Memory B cell (primary cell): ENCODE measurements around the gene SLK.

Experiments
- ATAC-seq: fragments of 150-1000 bp; cut with Tn5 transposase; 2 replicates; pipeline ENCODE4 v1.10.0; 2021; ENCODE audit warnings: low read depth, mild to moderate bottlenecking, moderate library complexity
- DNase-seq, 2 donors: peaks; one replicate each; pipeline ENCODE4 v3.0.0; 2022; ENCODE audit warnings: low spot score in 2 of 2
- H3K27ac Mint-ChIP-seq: one replicate; pipeline ENCODE4 v1.8.0; 2022; ENCODE audit warnings: mild to moderate bottlenecking, moderate library complexity, mixed read lengths
- H3K27me3 Mint-ChIP-seq: one replicate; pipeline ENCODE4 v1.8.0; 2022; ENCODE audit warnings: mixed read lengths
- H3K36me3 Mint-ChIP-seq: one replicate; pipeline ENCODE4 v1.8.0; 2022; ENCODE audit warnings: mild to moderate bottlenecking, mixed read lengths
- H3K4me1 Mint-ChIP-seq: one replicate; pipeline ENCODE4 v1.8.0; 2022; ENCODE audit warnings: mixed read lengths
- H3K4me3 Mint-ChIP-seq: one replicate; pipeline ENCODE4 v1.8.0; 2022; ENCODE audit warnings: mild to moderate bottlenecking, moderate library complexity, mixed read lengths
- H3K9me3 Mint-ChIP-seq: one replicate; pipeline ENCODE4 v1.8.0; 2022; ENCODE audit warnings: mixed read lengths

The SLK gene

GRCh38 chr10:104049504-104050250, 82.7 kb downstream of the SLK start:
- DNase-seq (no peak), ATAC-seq (no peak)
- H3K4me3 Mint-ChIP-seq: no peak overlapping the region

GRCh38 chr10:104052431-104052830, 85.5 kb downstream of the SLK start:
- Mint-ChIP-seq H3K36me3 (no peaks in the 10 kb centered on the region), H3K27ac (no peak overlapping the region), H3K27me3 (peaks cover 7% of the 10 kb centered on the region), H3K4me1 (no peaks in the 10 kb centered on the region), H3K4me3 (no peak overlapping the region), H3K9me3 (no peaks in the 10 kb centered on the region)
- ATAC-seq (no peak), DNase-seq (no peak)

More at GRCh38 chr10:104049504-104050250, 82.7 kb downstream of the SLK start:
- no peak overlapping the region for H3K27ac Mint-ChIP-seq
- H3K27me3 Mint-ChIP-seq: peaks cover 15% of the 10 kb centered on the region
- no peaks in the 10 kb centered on the region for H3K4me1 Mint-ChIP-seq
- no peaks in the 10 kb centered on the region for H3K9me3 Mint-ChIP-seq
- H3K36me3 Mint-ChIP-seq: no peaks in the 10 kb centered on the region

- Mint-ChIP-seq H3K4me1 (no peaks in the 10 kb centered on the region), H3K4me3 (no peak overlapping the region), H3K36me3 (no peaks in the 10 kb centered on the region), H3K27ac (no peak overlapping the region), H3K9me3 (no peaks in the 10 kb centered on the region), H3K27me3 (peaks cover 4% of the 10 kb centered on the region)
- DNase-seq: no peak
- no peak for ATAC-seq
Measured at GRCh38 chr10:104053201-104053600, 86.3 kb downstream of the SLK start.

GRCh38 chr10:104054430-104054829, 87.5 kb downstream of the SLK start:
- no peak overlapping the region for H3K27ac Mint-ChIP-seq
- no peak for DNase-seq

GRCh38 chr10:104056619-104057273, 89.8 kb downstream of the SLK start:
- peaks cover 4% of the 10 kb centered on the region for H3K27me3 Mint-ChIP-seq

More at GRCh38 chr10:104054430-104054829, 87.5 kb downstream of the SLK start:
- H3K4me3 Mint-ChIP-seq: no peak overlapping the region
- no peak for ATAC-seq
- H3K4me1 Mint-ChIP-seq: peaks cover 2% of the 10 kb centered on the region
- H3K36me3 Mint-ChIP-seq: no peaks in the 10 kb centered on the region
- peaks cover 3% of the 10 kb centered on the region for H3K27me3 Mint-ChIP-seq
- H3K9me3 Mint-ChIP-seq: no peaks in the 10 kb centered on the region

GRCh38 chr10:104057717-104058116, 90.8 kb downstream of the SLK start:
- Mint-ChIP-seq H3K9me3 (no peaks in the 10 kb centered on the region), H3K4me1 (peaks cover 2% of the 10 kb centered on the region), H3K27me3 (peaks cover 4% of the 10 kb centered on the region), H3K27ac (no peak overlapping the region), H3K36me3 (no peaks in the 10 kb centered on the region), H3K4me3 (no peak overlapping the region)
- ATAC-seq (no peak), DNase-seq (no peak)

More at GRCh38 chr10:104056619-104057273, 89.8 kb downstream of the SLK start:
- DNase-seq: no peak
- no peak overlapping the region for H3K27ac Mint-ChIP-seq
- ATAC-seq: no peak
- H3K9me3 Mint-ChIP-seq: no peaks in the 10 kb centered on the region
- H3K4me1 Mint-ChIP-seq: peaks cover 2% of the 10 kb centered on the region
- H3K4me3 Mint-ChIP-seq: no peak overlapping the region
- H3K36me3 Mint-ChIP-seq: no peaks in the 10 kb centered on the region

GRCh38 chr10:104059364-104059763, 92.4 kb downstream of the SLK start:
- H3K4me1 Mint-ChIP-seq: peaks cover 2% of the 10 kb centered on the region
- DNase-seq: no peak
- H3K36me3 Mint-ChIP-seq: no peaks in the 10 kb centered on the region
- ATAC-seq: no peak
- no peak overlapping the region for H3K4me3 Mint-ChIP-seq
- peaks cover 6% of the 10 kb centered on the region for H3K27me3 Mint-ChIP-seq
- no peak overlapping the region for H3K27ac Mint-ChIP-seq
- H3K9me3 Mint-ChIP-seq: no peaks in the 10 kb centered on the region

- H3K4me1 Mint-ChIP-seq: peaks cover 2% of the 10 kb centered on the region
- H3K27ac Mint-ChIP-seq: no peak overlapping the region
- DNase-seq (no peak), ATAC-seq (no peak)
- H3K27me3 Mint-ChIP-seq: peaks cover 10% of the 10 kb centered on the region
- H3K36me3 Mint-ChIP-seq: no peaks in the 10 kb centered on the region
- no peaks in the 10 kb centered on the region for H3K9me3 Mint-ChIP-seq
- H3K4me3 Mint-ChIP-seq: no peak overlapping the region
Measured at GRCh38 chr10:104061196-104061595, 94.3 kb downstream of the SLK start.

- no peak for ATAC-seq
- Mint-ChIP-seq H3K4me3 (no peak overlapping the region), H3K36me3 (no peaks in the 10 kb centered on the region), H3K27me3 (peaks cover 8% of the 10 kb centered on the region), H3K9me3 (no peaks in the 10 kb centered on the region), H3K27ac (no peak overlapping the region), H3K4me1 (no peaks in the 10 kb centered on the region)
- no peak for DNase-seq
Measured at GRCh38 chr10:104065748-104066147, 98.8 kb downstream of the SLK start.

GRCh38 chr10:104066945-104067344, 100.0 kb downstream of the SLK start:
- no peaks in the 10 kb centered on the region for H3K4me1 Mint-ChIP-seq
- no peak overlapping the region for H3K27ac Mint-ChIP-seq
- no peak for ATAC-seq

GRCh38 chr10:104067525-104067924, 100.6 kb downstream of the SLK start:
- Mint-ChIP-seq H3K4me1 (no peaks in the 10 kb centered on the region), H3K36me3 (no peaks in the 10 kb centered on the region), H3K4me3 (no peak overlapping the region), H3K27ac (no peak overlapping the region), H3K27me3 (peaks cover 8% of the 10 kb centered on the region), H3K9me3 (no peaks in the 10 kb centered on the region)
- DNase-seq (no peak), ATAC-seq (no peak)

More at GRCh38 chr10:104066945-104067344, 100.0 kb downstream of the SLK start:
- no peaks in the 10 kb centered on the region for H3K9me3 Mint-ChIP-seq
- no peaks in the 10 kb centered on the region for H3K36me3 Mint-ChIP-seq
- H3K27me3 Mint-ChIP-seq: peaks cover 8% of the 10 kb centered on the region
- no peak overlapping the region for H3K4me3 Mint-ChIP-seq
- DNase-seq: no peak

GRCh38 chr10:104069613-104070012, 102.7 kb downstream of the SLK start:
- ATAC-seq (no peak), DNase-seq (no peak)
- Mint-ChIP-seq H3K4me3 (no peak overlapping the region), H3K9me3 (no peaks in the 10 kb centered on the region), H3K36me3 (no peaks in the 10 kb centered on the region), H3K4me1 (no peaks in the 10 kb centered on the region), H3K27ac (no peak overlapping the region), H3K27me3 (peaks cover 3% of the 10 kb centered on the region)

GRCh38 chr10:104072786-104073185, 105.8 kb downstream of the SLK start:
- ATAC-seq (peak; percentile 41), DNase-seq (no peak)
- no peaks in the 10 kb centered on the region for H3K27me3 Mint-ChIP-seq
- no peaks in the 10 kb centered on the region for H3K36me3 Mint-ChIP-seq
- H3K9me3 Mint-ChIP-seq: no peaks in the 10 kb centered on the region
- no peaks in the 10 kb centered on the region for H3K4me1 Mint-ChIP-seq
- H3K27ac Mint-ChIP-seq: no peak overlapping the region
- H3K4me3 Mint-ChIP-seq: no peak overlapping the region

GRCh38 chr10:104074505-104074904, 107.6 kb downstream of the SLK start:
- no peak overlapping the region for H3K4me3 Mint-ChIP-seq
- H3K27me3 Mint-ChIP-seq: no peaks in the 10 kb centered on the region
- ATAC-seq: no peak
- no peaks in the 10 kb centered on the region for H3K4me1 Mint-ChIP-seq
- H3K27ac Mint-ChIP-seq: no peak overlapping the region
- DNase-seq: no peak
- H3K9me3 Mint-ChIP-seq: no peaks in the 10 kb centered on the region
- no peaks in the 10 kb centered on the region for H3K36me3 Mint-ChIP-seq
